Spleen (tissue), 11 donors: ENCODE results near the gene COL23A1. TPM values are rescaled to one million over a fixed set of nuclear protein-coding genes. Genes with fewer than 3 reads are reported as not detected.
A peak's percentile ranks its signal among the peaks of the same experiment; 100 is the strongest.

ENCODE experiments used
- DNase-seq: peaks from one replicate; pipeline ENCODE4 v3.0.0-alpha.2; 2020
- H3K27ac ChIP-seq, 8 donors: fragments of 200-600 bp; sonication (generic) in 7 of 8; 1 replicate in 4 of 8; 2 replicates in 4 of 8; pipeline versions ENCODE4 v1.5.0 to v1.8.0; 2016 to 2021; ENCODE audit warnings: inconsistent platforms in 4 of 8, mild to moderate bottlenecking in 4 of 8, moderate library complexity in 1 of 8
- H3K27me3 ChIP-seq, 7 donors: fragments of 200-600 bp; sonication (generic) in 6 of 7; replicated peaks in 1 of 7; 1 replicate in 4 of 7; 2 replicates in 3 of 7; pipeline versions ENCODE4 v1.5.0 to v1.8.0; 2016 to 2021; ENCODE audit warnings: inconsistent platforms in 3 of 7, mild to moderate bottlenecking in 1 of 7
- H3K36me3 ChIP-seq, 6 donors: fragments of 200-600 bp; sonication (generic) in 5 of 6; 1 replicate in 4 of 6; 2 replicates in 2 of 6; pipeline versions ENCODE4 v1.5.0 to v1.8.0; 2016 to 2021; ENCODE audit warnings: inconsistent platforms in 2 of 6
- H3K4me1 ChIP-seq, 6 donors: fragments of 200-600 bp; sonication (generic) in 5 of 6; 1 replicate in 3 of 6; 2 replicates in 3 of 6; pipeline versions ENCODE4 v1.5.0 to v1.8.0; 2016 to 2021; ENCODE audit warnings: inconsistent platforms in 3 of 6
- H3K4me3 ChIP-seq, 8 donors: fragments of 200-600 bp; sonication (generic) in 7 of 8; 1 replicate in 4 of 8; 2 replicates in 4 of 8; pipeline versions ENCODE4 v1.5.0 to v1.8.0; 2016 to 2021; ENCODE audit warnings: inconsistent platforms in 4 of 8, mild to moderate bottlenecking in 4 of 8, moderate library complexity in 2 of 8
- H3K9me3 ChIP-seq, 8 donors: fragments of 200-600 bp; sonication (generic) in 7 of 8; 1 replicate in 4 of 8; 2 replicates in 4 of 8; pipeline versions ENCODE4 v1.5.0 to v1.8.0; 2016 to 2021; ENCODE audit warnings: inconsistent platforms in 4 of 8
- POLR2A ChIP-seq, 3 donors: fragments of 450-650 bp; IDR thresholded peaks; one replicate each; pipeline ENCODE4 v1.5.1; 2017; ENCODE audit warnings: antibody characterized with exemption in 3 of 3, mild to moderate bottlenecking in 1 of 3
- POLR2AphosphoS5 ChIP-seq, 3 donors: sonication (generic); formaldehyde crosslinking; IDR thresholded peaks; one replicate each; pipeline ENCODE4 v1.5.1; 2017; ENCODE audit warnings: antibody characterized with exemption in 3 of 3
- WGBS, 5 donors: extraction: QIAGEN DNeasy Blood & Tissue Kit in 3 of 5; methylation state at CpG; one replicate each; pipeline versions ENCODE4 v1.1.5 to v1.1.7; 2013 to 2018; 5-methylcytosine and 5-hydroxymethylcytosine counted together
- intact Hi-C: fragments of 100-400 bp; cut with DNase I; formaldehyde crosslinking; loops from one replicate; pipeline ENCODE4 v1.15.0; 2023; ENCODE audit warnings: low total_unique reads
- polyA plus RNA-seq, 3 donors: library from polyadenylated mRNA; stranded (reverse); fragments of 200-250 nt; gene quantifications; one replicate each; pipeline ENCODE4 v1.2.1, GENCODE V29; 2013
- total RNA-seq, 7 donors: library from RNA; depleted of rRNA in 3 of 7; stranded (reverse); fragments of >200 nt in 3 of 7; fragmentation: NEBNext Ultra II Directional in 4 of 7; extraction: Animal tissue kit (Norgen Biotek cat#: 25700) in 4 of 7; gene quantifications; one replicate each; pipeline versions ENCODE4 v1.1.0 to v1.2.1, GENCODE V29; 2016 to 2021
- TF ChIP-seq, protein P1 (sequence below), 11 experiments: fragments of 200-600 bp in 7 of 11; fragments of 450-650 bp in 4 of 11; sonication (generic) in 4 of 11; IDR thresholded peaks in 8 of 11; conservative IDR thresholded peaks in 3 of 11; 1 replicate in 7 of 11; 2 replicates in 4 of 11; pipeline versions ENCODE4 v1.4.0 to v1.8.0; 2016 to 2021; ENCODE audit warnings: antibody characterized with exemption in 11 of 11, inconsistent platforms in 4 of 11, mild to moderate bottlenecking in 1 of 11
- donor health status: healthy with polysubstance abuse.
- donor health status: DM: no; HTN: no; CAD: no; lungs with moderate emphysema.
- donor health status: DM: no; HTN: no; CAD: no.
- donor health status: Bipolar disorder and iron deficiency.
- donor health status: healthy.
- donor health status: DM: no; HTN: no; CAD: no.
- donor health status: DM: yes; HTN: yes; CAD: no.

The COL23A1 gene
- total and polyA plus RNA-seq, 10 donors = 0.63 to 3.8 (median 1.9) TPM

DNA sequence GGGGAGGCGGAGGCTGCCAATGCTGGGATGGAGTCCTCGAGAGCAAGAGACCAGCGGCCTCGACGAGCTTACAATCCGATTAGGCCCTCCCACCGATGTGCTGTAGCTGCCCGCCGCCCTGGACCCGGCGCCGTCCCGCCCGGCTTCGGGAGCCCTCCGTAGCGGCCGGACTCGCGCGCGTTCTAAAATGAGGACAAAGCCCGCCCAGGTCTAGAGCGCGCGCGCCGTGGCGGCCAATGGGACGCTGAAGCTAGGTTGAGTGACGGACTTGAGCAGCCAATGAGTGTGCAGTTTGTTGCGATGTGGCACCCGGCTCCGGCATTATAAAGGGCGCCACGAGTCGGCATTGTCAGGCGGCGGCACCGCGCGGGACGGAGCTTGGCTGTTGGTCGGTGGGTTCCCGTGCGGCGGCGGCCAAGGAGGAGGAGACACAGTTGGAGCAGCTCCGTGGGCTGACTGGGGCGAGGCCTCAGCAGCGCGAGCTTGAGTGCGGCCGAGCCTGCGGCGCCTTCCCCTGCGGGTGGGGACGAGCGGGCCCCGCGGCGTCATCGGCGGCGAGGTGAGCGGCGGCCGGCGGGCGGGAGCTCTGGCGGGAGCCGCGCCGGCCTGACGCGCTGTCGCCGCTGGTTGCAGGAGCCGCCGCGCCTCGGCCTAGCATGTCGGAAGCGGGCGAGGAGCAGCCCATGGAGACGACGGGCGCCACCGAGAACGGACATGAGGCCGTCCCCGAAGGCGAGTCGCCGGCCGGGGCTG, 385.8 kb downstream of the COL23A1 start, which contains the start of gene HNRNPAB:
HNRNPAB (plus strand) TSS at position 352 of the 753 bp plus-strand sequence; CDS start at position 657, 305 bp downstream.
- WGBS, 5 donors = 0% methylated on average over 18 to 96 of the region's 96 CpGs
- Histone ChIP-seq H3K27ac (peak within 1 kb of the TSS; percentile 80 to 97 (median 94)), H3K27me3 (no peaks in the 10 kb centered on the region), H3K4me1 (peaks cover 15 to 70% (median 53%) of the 10 kb centered on the region in 6 donors), H3K4me3 (peak within 1 kb of the TSS; percentile 89 to 100 (median 96)), H3K9me3 (no peaks in the 10 kb centered on the region), H3K36me3 (peaks cover 0 to 36% (median 30%) of the 10 kb centered on the region in 6 donors)
- TF ChIP-seq, protein P1, sequence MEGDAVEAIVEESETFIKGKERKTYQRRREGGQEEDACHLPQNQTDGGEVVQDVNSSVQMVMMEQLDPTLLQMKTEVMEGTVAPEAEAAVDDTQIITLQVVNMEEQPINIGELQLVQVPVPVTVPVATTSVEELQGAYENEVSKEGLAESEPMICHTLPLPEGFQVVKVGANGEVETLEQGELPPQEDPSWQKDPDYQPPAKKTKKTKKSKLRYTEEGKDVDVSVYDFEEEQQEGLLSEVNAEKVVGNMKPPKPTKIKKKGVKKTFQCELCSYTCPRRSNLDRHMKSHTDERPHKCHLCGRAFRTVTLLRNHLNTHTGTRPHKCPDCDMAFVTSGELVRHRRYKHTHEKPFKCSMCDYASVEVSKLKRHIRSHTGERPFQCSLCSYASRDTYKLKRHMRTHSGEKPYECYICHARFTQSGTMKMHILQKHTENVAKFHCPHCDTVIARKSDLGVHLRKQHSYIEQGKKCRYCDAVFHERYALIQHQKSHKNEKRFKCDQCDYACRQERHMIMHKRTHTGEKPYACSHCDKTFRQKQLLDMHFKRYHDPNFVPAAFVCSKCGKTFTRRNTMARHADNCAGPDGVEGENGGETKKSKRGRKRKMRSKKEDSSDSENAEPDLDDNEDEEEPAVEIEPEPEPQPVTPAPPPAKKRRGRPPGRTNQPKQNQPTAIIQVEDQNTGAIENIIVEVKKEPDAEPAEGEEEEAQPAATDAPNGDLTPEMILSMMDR (IDR thresholded peaks at IDR 0.05 in 8 of 11, conservative IDR thresholded peaks at IDR 0.05 in 3 of 11) = peak in 3 of 11 experiments; percentile 10 to 43 (median 35)
- TF ChIP-seq POLR2AphosphoS5 (IDR thresholded peaks at IDR 0.05) (peak; percentile 100), POLR2A (IDR thresholded peaks at IDR 0.05) (peak; percentile 94 to 99 (median 99))
- peak; percentile 95 for DNase-seq
- intact Hi-C loops = no loop called here

DNA sequence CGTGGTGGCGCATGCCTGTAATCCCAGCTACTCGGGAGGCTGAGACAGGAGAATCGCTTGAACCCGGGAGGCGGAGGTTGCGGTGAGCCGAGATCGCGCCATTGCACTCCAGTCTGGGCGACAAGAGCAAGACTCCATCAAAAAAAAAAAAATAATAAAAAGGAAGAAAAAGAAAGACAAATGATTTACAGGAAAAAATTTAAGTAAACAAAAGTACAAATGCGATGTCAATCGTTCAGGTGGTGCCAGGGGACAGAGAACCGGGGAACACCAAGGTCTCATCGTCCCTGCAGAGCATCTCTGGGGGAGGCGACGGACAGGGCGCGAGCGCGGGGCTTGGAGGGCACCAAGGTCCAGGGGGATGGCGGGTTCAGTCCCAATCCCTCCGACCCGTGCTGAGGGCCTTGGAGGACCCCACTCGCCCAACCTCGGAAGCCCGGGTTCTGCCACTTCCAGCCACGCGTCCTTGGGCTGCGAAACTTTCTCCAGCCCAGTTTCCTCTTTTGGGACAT, 386.5 kb downstream of the COL23A1 start:
- H3K36me3 ChIP-seq = peaks cover 0 to 29% (median 23%) of the 10 kb centered on the region in 6 donors
- H3K27ac ChIP-seq = peak overlapping the region; percentile 80 to 97 (median 94)
- no peaks in the 10 kb centered on the region for H3K27me3 ChIP-seq
- no peaks in the 10 kb centered on the region for H3K9me3 ChIP-seq
- TF ChIP-seq POLR2A (IDR thresholded peaks at IDR 0.05) (no peak), POLR2AphosphoS5 (IDR thresholded peaks at IDR 0.05) (no peak)
- TF ChIP-seq, protein P1 (IDR thresholded peaks at IDR 0.05 in 8 of 11, conservative IDR thresholded peaks at IDR 0.05 in 3 of 11) = no peak
- H3K4me1 ChIP-seq = peaks cover 15 to 69% (median 53%) of the 10 kb centered on the region in 6 donors
- intact Hi-C loops = no loop called here
- DNase-seq = no peak
- WGBS, 5 donors = 17 to 27% (median 25%) methylated on average over 28 to 30 of the region's 30 CpGs
- H3K4me3 ChIP-seq = peak overlapping the region; percentile 89 to 100 (median 96)

DNA sequence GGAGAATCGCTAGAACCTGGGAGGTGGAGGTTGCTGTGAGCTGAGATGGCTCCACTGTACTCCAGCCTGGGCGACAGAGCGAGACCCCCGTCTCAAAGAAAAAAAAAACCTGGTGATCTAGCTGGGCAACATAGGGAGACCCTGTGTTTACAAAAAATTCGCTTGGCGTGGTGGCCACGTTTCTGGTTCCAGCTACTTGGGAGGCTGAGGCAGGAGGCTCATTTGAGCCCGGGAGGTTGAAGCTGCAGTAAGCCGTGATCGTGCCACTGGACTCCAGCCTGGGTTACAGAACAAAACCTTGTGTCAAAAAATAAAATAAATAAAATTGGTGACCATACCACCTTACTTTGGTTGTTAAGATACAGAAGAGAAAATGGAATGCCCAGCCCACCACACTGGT, 387.7 kb downstream of the COL23A1 start:
- Histone ChIP-seq H3K9me3 (no peaks in the 10 kb centered on the region), H3K27me3 (no peaks in the 10 kb centered on the region), H3K27ac (peak overlapping the region in 5 of 8 donors; percentile 30 to 69 (median 63)), H3K4me1 (peaks cover 15 to 57% (median 44%) of the 10 kb centered on the region in 6 donors), H3K36me3 (peaks cover 0 to 18% (median 12%) of the 10 kb centered on the region in 6 donors), H3K4me3 (no peak overlapping the region)
- DNase-seq = no peak
- WGBS, 5 donors = 93 to 98% (median 95%) methylated on average over 10 of the region's 10 CpGs
- TF ChIP-seq, protein P1 (IDR thresholded peaks at IDR 0.05 in 8 of 11, conservative IDR thresholded peaks at IDR 0.05 in 3 of 11) = no peak
- TF ChIP-seq POLR2AphosphoS5 (IDR thresholded peaks at IDR 0.05) (no peak), POLR2A (IDR thresholded peaks at IDR 0.05) (no peak)
- intact Hi-C loops = no loop called here

- DNase-seq = no peak
- TF ChIP-seq, protein P1 (IDR thresholded peaks at IDR 0.05 in 8 of 11, conservative IDR thresholded peaks at IDR 0.05 in 3 of 11) = no peak
- TF ChIP-seq POLR2A (IDR thresholded peaks at IDR 0.05) = no peak
- TF ChIP-seq POLR2AphosphoS5 (IDR thresholded peaks at IDR 0.05) = peak in 2 of 3 donors; percentile 28 to 34
- WGBS, 5 donors = 16 to 44% (median 17%) methylated on average over 2 of the region's 2 CpGs
Measured at GRCh38 chr5:178201927-178202235, 388.3 kb downstream of the COL23A1 start.

More at GRCh38 chr5:178201927-178202235, 388.3 kb downstream of the COL23A1 start:
- peak overlapping the region in 5 of 8 donors; percentile 30 to 69 (median 63) for H3K27ac ChIP-seq
- H3K36me3 ChIP-seq = peaks cover 0 to 11% (median 6%) of the 10 kb centered on the region in 6 donors
- H3K9me3 ChIP-seq = no peaks in the 10 kb centered on the region
- H3K4me3 ChIP-seq = no peak overlapping the region
- intact Hi-C loops = no loop called here
- H3K4me1 ChIP-seq = peaks cover 13 to 50% (median 38%) of the 10 kb centered on the region in 6 donors
- no peaks in the 10 kb centered on the region for H3K27me3 ChIP-seq
